ENCODE results near the gene BCHE. TPM values are rescaled to one million over a fixed set of nuclear protein-coding genes. Genes with fewer than 3 reads are reported as not detected.

BCHE gene
- total RNA-seq, 4 donors from 2014 or later, result 0.44 to 6.6 (median 1.6) TPM

DNA sequence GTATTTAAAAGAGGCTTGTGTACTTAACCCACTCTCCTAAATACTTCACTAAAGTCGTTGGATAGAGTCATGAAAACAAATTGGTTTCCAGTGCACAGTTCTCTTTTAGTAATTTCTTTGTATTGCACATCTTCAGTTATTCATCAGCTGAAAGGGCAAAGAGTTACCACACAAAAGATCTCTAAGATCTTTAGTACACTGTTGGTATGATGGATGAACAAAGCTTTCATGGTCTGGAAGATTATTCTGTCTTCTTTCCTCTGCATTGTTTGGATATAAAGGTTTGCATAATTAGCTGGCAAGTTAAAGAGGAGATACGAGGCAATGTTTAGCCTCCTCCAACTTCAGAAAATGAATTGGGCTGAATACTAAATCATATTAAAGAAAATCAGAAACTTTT is 40.5 kb downstream of the BCHE start:
- TF ChIP-seq CTCF (IDR thresholded peaks at IDR 0.05), result no peak
- TF ChIP-seq POLR2A (IDR thresholded peaks at IDR 0.05), result no peak
- Histone ChIP-seq H3K36me3 (no peaks in the 10 kb centered on the region), H3K9me3 (no peaks in the 10 kb centered on the region), H3K4me1 (no peaks in the 10 kb centered on the region), H3K27me3 (no peaks in the 10 kb centered on the region), H3K4me3 (replicated peaks in 1 of 3) (no peak overlapping the region), H3K27ac (no peak overlapping the region)
- 32 to 39% methylated on average over 2 of the region's 2 CpGs for WGBS, 2 donors
- no peak for DNase-seq
- intact Hi-C loops (cut with DNase I), result no loop called here

- no peak for DNase-seq
- Histone ChIP-seq H3K4me3 (replicated peaks in 1 of 3) (no peak overlapping the region), H3K9me3 (no peaks in the 10 kb centered on the region), H3K27ac (no peak overlapping the region), H3K27me3 (no peaks in the 10 kb centered on the region), H3K36me3 (no peaks in the 10 kb centered on the region), H3K4me1 (no peaks in the 10 kb centered on the region)
- 81 to 82% methylated on average over 4 of the region's 4 CpGs for WGBS, 2 donors
- intact Hi-C loops (cut with DNase I), result no loop called here
- no peak for TF ChIP-seq POLR2A (IDR thresholded peaks at IDR 0.05)
- TF ChIP-seq CTCF (IDR thresholded peaks at IDR 0.05), result no peak
These were observed 48.7 kb downstream of the BCHE start for GRCh38 chr3:165788531-165788930.

DNA sequence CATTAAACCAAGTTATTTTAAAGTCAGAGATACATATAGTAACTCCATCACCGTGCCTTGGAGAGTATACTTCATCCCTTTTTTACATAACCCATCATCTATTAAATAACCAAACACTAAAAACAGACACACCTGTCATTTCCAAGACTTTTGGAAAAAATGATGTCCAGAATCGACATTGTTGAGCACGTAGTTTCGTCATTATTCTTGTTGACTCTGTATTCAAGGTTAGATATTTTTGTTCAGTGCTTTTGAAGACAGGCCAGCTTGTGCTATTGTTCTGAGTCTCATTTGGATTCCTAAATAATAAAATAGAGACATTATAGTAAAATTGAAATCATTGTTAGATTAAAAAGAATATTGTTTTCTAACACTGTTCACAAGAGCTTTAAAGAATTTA is 51.2 kb downstream of the BCHE start:
- 86 to 92% methylated on average over 4 of the region's 4 CpGs for WGBS, 2 donors
- intact Hi-C loops (cut with DNase I), result no loop called here

DNA sequence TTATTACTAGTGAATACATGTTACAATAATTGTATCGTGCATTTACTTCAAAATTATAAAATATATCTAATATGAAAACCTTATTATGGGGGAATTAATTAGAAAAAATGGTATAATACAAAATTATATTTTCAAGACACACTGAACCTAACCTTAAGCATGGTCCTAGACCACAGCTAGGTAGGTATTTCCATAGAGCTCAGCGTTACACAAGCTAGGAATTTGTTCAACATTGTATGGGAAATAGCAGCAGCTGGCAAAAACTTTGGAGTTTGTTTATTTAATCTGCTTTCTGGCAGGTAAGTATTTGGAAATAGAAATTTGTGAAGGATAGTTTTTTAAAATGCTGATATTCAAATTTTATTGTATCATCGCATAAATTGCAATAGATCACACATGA is 52.9 kb downstream of the BCHE start:
- Histone ChIP-seq H3K9me3 (no peaks in the 10 kb centered on the region), H3K27ac (no peak overlapping the region), H3K4me1 (no peaks in the 10 kb centered on the region), H3K36me3 (no peaks in the 10 kb centered on the region), H3K27me3 (no peaks in the 10 kb centered on the region), H3K4me3 (replicated peaks in 1 of 3) (no peak overlapping the region)
- DNase-seq, result no peak
- 90 to 95% methylated on average over 3 of the region's 3 CpGs for WGBS, 2 donors
- intact Hi-C loops (cut with DNase I), result no loop called here
- TF ChIP-seq POLR2A (IDR thresholded peaks at IDR 0.05) (no peak), CTCF (IDR thresholded peaks at IDR 0.05) (no peak)

More for the DNA sequence above, 51.2 kb downstream of the BCHE start:
- TF ChIP-seq POLR2A (IDR thresholded peaks at IDR 0.05), result no peak
- Histone ChIP-seq H3K4me3 (replicated peaks in 1 of 3) (no peak overlapping the region), H3K9me3 (no peaks in the 10 kb centered on the region), H3K27ac (no peak overlapping the region), H3K36me3 (no peaks in the 10 kb centered on the region), H3K4me1 (no peaks in the 10 kb centered on the region), H3K27me3 (no peaks in the 10 kb centered on the region)
- no peak for DNase-seq

DNA sequence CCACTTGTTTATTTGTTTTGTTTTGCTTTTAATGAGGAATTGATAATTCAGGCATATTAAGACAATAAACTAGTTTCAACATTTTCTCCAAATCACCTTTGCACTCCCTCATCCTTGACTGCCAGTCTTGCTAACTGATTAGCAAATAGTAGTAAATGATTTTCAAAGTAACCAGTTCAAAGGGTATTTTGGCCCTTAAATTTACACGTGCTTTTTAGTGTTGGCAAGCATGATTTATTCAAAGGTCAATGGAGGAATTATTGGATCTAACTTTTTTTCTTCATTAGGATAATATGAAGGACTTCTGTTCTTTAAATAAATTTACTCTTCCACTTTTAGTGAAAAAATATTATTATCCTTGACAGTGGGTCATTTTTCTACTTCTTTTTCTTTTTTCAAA is 53.8 kb downstream of the BCHE start:
- TF ChIP-seq POLR2A (IDR thresholded peaks at IDR 0.05), result no peak
- no peak for TF ChIP-seq CTCF (IDR thresholded peaks at IDR 0.05)
- H3K4me1 ChIP-seq, result no peaks in the 10 kb centered on the region
- 57 to 73% methylated on average over 1 of the region's 1 CpG for WGBS, 2 donors
- H3K27ac ChIP-seq, result no peak overlapping the region
- no peak for DNase-seq
- H3K27me3 ChIP-seq, result no peaks in the 10 kb centered on the region
- H3K4me3 ChIP-seq (replicated peaks in 1 of 3), result no peak overlapping the region
- no peaks in the 10 kb centered on the region for H3K9me3 ChIP-seq
- no peaks in the 10 kb centered on the region for H3K36me3 ChIP-seq
- intact Hi-C loops (cut with DNase I), result no loop called here

DNA sequence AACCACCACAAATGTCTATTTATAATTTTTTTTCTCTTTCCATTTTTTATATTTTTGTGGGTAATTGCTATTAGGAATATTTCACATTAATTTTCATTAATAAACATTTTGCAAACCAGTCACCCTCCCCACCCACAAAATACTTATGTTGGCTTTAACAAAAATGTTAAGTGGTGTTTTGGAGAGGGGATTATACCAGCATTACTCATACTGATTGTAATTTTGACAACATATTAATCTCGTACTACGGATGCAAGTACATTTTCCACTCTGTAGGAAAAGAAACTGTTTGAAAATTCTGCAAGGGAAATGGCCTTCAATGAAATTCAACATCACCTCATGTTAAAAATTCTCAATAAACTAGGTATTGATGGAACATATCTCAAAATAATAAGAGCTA is 58.3 kb downstream of the BCHE start:
- WGBS, 2 donors, result 76 to 83% methylated on average over 2 of the region's 2 CpGs
- Histone ChIP-seq H3K4me3 (replicated peaks in 1 of 3) (no peak overlapping the region), H3K9me3 (no peaks in the 10 kb centered on the region), H3K27ac (no peak overlapping the region), H3K4me1 (no peaks in the 10 kb centered on the region), H3K36me3 (no peaks in the 10 kb centered on the region), H3K27me3 (no peaks in the 10 kb centered on the region)
- no peak for DNase-seq
- intact Hi-C loops (cut with DNase I), result no loop called here
- TF ChIP-seq CTCF (IDR thresholded peaks at IDR 0.05), result no peak
- no peak for TF ChIP-seq POLR2A (IDR thresholded peaks at IDR 0.05)

All from thyroid gland (tissue), 4 donors.